A172 (cell line): Measurements from ENCODE around the gene ALDH1A2. TPM values are rescaled to one million over a fixed set of nuclear protein-coding genes. Genes with fewer than 3 reads are reported as not detected.
A peak's percentile ranks its signal among the peaks of the same experiment; 100 is the strongest.
"Not testable (repeated sequence)": the region's sequence is repeated elsewhere in the genome, so short reads cannot be mapped to it uniquely, and the experiment has no call there.

Experiments
- DNase-seq: peaks from one replicate; pipeline ENCODE4 v3.0.0-alpha.2; 2015; ENCODE audit warnings: low spot score
- total RNA-seq: library from RNA; depleted of rRNA; stranded (reverse); fragments of >200 nt; shearing (Covaris generic); gene quantifications from 2 replicates; pipeline ENCODE4 v1.2.3, GENCODE V29; 2014

ALDH1A2 gene
- total RNA-seq, 1 experiment from 2014 or later: not detected

DNA sequence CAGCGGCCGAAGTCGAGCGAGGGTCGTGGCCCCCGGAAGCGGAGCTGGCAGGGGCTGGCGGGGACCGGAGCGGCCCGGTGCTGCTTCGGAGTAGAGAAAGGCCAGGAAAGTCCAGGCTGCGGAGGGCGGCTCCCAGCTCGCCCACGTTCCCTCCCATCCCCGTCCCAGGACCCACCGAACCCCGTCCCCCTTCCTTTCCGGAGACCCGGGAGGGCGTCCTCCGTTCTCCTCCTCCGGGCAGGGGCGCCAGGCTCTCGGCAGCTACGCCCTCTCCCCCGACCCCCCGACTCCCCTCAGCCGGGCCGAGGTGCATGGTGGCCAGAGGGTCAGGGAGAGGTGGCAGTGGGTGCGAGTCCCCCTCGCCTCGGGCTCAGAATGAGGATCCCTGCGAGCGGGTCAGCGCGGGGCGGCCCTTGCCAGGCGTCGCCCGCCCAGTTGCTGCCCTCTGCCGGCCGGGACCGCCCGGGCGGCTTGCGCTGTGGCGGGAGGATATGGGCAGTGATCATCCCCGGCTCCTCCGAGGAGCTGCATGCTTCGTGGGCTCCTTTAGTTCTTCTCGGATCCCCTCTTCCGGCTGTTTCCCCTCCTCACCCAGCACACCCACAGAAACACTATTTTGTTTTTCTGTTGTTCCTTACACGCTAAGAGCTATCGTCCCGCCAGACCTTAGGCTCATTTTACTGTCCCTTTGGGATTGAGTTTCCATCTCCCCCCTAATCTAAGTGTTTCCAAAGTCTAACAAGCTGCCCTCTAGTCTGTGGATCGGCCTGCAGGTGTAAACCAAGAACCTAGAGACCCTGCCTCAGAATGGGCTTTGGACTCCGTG, 744 bp upstream of the ALDH1A2 start:
- DNase-seq: no peak

DNA sequence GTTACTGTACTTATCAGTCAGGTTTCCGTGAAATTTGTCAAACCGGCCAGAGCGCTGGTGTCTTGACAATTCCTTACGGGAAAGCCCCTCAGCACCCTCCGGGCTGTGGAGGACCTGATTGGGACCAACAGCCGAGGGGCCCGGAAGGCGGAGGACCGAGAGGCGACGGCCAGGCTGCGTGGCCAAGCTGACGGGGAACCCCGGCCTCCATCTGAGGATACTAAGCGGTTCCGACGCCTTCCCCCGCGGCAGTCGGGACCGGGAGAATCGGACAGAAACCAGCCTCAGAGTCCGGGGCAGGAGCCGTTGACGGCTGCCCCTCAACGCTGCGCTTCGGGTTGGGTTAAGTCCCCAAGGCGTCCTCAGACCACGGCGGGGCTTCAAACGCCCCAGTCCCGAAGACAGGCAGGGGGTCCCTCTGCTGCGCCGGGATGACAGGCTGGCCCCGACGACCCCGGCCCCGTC, 499 bp downstream of the ALDH1A2 start:
- no peak for DNase-seq

DNA sequence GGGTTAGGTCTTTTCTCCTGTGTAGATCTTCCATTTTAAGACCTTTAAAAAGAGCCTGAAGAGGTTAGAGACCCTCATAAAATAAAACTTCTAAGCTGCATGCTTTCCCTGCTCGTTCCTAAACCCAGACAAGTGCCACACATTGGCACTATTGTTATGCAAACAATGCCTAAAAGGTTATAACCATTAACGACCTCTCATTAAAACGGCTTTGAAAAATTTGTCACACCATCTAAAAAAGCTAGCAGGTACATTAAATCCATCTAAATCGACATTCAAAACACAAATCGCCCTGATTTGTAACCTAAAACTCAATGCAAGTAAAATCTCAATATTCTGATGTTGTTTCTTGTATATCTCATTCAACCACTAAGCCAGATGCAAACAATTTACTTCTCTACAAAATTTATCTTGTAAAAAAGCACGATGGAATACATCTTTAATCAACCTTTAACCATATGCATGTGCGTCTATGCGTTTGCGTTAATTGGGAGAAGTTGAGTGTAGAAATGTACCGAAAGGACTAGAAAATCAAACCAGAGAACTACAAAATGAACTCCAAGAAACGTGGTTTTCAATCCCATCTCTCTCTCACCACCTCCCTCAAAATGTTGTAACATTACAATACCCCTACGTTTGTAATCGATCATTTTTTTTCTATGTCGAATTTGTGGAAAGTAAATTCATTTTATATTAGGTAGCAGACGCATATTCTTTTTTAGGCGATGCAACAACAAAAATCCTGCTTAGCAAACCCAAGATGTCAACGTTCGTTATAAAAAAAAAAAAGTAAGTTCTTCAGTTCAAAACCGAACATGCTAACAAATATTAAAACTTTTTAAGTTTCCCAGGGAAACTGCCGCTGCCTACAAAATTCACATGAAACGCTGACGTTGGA, 1.2 kb downstream of the ALDH1A2 start:
- DNase-seq: no peak

DNA sequence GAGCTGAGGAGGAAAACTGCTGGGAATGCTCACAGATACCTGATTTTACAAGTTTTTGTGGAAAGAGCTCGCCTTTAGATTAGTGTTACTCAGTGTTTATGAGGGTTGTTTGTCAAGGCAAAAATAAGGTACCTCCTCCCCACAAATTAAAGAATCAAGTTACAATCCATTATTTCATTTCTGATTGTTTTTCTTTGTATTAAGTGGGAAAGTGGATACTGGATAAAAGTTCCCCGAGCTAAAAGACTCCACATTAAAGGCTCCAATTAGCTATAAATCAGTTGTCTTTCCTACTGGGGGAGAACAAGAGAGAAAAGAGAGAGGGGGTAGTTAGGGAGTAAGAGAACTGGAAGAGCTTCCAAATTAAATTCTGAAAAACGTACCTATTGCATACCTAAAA, 1.9 kb downstream of the ALDH1A2 start:
- DNase-seq: no peak

DNA sequence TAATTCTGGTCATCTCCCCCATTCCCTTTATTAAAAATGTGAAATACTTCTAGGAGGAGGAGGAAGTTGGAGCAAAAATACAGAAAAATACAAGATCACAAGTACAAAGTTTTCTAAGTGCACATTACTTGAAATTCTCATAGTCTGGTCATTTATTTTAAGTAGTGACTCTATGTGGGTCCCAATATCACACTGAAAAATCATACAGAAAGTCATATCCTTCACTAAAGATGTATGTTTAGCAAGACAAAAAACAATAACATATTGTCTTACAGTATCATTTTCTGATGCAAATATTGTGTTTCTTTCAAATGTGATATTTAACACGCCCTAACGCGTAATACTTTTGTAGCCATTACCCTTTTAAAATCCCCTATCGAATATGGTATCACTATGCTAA, 2.5 kb downstream of the ALDH1A2 start:
- DNase-seq: no peak

DNA sequence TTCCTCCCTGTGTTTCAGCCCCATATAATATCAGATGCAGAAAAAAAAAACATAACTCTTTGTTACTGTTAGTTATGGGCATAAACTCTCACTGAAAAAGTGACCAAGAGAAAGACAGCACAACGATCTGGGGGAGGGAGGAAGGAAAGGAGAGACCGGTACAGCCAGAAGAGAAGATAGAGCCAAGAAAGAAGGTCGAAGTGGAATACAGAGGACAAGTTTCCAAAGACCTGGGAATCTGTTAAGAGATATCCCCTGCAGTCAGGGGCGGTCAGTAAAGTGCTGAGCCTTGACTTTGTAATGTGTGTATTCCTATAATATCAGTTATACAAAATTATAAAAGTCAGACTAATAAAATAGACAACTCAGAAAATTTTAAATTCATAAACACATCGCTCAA, 3.3 kb downstream of the ALDH1A2 start:
- no peak for DNase-seq

DNA sequence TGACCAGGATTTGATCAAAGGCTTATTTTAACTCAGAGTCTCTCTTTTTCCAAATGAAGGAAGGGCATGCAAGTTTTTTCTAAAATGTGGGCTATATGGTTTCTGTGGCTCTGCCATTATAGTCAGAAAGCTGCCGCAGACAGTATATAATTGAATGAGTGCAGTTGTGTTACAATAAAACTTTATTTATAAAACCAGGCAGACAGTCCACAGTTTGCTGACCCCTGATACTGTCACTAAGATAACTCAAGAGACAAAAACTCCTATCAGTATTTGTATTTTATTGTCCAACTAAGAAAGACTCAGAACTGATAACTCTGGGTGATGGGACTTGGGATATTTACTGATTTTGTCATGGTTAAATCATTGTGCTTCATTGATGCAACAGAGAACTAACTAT, 4.9 kb downstream of the ALDH1A2 start:
- no peak for DNase-seq

DNA sequence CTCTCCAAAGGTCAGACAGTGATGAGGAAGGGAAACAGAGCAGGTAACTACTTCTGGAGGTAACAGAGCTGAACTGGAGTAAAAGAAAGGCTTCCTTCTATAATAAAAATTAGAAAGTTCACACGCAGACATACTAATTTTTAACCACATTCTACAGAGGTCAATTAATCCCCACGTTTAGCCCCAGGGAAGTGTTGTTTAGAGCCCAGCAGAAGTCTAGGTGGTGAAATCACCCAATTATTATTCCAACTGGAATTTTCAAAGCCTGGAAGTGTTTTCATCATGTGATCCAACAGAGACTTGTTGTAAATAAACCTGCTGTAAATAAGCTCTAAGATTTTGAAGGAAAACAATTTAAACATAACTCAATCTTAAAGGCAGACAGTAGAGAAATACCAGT, 6.8 kb downstream of the ALDH1A2 start:
- no peak for DNase-seq

DNA sequence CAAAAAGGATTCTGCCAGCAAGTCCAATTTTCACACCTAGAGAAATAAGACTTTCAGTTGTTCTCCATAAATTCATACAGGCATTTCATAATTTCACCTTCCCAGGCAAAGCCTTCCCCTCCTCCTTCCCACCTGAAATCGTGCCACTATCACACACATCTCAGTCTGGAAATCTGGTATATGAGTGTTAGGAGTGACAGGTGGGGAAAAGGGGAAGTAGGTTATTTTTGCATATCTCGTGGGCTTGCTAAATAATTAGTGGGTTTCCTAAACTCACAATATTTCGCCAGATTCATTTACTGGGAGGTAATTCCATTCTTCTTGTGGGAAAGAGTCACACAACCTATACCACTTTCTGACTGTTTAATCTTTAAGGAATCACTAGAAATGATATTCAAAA, 7.4 kb downstream of the ALDH1A2 start:
- no peak for DNase-seq

DNA sequence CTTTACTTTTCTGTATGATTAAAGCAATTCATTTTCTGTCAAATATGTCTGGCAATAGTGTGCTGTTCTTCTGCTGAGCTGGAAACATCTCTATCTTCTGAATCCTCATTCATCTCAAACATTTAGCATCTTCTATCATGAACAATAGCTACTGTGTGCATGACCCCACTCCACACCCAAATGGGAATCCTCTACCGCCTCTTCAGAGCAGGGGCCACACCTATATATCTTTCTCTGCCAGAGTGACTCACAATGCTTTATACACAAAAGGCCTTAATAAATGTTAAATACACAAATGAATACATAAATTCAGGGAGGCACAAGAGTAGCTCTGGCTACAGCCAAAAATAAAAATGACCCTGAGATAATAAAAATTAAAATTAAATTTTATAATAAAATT, 8.0 kb downstream of the ALDH1A2 start:
- peak; percentile 1 for DNase-seq

DNA sequence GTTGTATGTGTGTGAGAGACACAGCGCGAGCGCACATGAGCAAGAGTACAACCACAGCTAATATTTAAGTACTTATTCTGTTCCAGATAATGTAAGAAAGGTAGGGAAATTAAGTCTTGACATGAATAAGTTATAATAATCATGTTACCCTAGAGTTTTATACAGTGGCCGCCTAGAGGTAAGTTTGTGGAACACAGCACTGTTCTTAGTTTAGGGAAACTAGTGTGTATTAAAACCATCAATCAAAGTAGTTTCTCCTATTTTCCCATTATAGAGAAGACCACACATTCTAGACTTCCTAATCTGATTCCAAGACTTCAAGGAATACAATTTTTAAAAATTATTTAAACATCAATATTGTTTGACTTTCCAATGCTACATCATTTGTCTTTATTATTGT, 9.5 kb downstream of the ALDH1A2 start:
- DNase-seq: no peak

DNA sequence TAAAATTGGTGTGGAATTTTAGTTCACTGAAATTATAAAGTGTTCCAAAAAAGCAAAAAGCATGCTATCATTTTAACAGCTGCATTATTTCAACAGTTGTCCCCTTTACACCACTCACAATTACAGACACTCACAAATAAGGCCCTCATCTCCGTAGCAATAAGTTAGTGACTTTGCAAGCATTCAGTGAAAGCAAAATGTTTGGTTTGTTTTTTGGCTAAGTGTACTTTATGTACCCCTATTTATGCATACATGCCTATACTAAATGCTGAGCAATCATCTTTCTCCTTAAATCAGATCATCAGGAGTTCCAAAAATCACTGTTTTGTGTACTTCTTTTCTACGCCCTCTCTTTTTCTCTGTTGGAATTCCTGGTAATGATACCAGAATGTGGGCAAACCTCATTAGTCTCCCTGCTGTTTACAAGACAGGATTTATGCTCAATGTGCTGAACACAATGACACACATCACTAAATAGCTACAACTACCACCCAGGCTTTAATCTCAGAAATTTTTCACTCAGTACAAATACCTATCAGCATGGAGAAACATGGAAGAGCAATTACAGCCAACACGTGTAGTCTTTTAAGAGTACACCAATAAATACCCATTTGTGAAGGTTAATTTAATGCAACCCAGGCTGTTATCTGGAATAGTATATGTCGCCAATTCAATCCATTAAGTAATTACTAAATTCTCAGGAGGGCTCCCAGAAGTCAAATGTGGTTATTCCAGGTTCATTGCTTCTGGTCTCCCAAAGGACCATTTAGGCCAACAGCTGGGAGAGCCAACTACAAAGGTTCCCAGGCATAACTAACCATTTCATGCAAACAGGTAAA, 12.0 kb downstream of the ALDH1A2 start:
- no peak for DNase-seq

DNA sequence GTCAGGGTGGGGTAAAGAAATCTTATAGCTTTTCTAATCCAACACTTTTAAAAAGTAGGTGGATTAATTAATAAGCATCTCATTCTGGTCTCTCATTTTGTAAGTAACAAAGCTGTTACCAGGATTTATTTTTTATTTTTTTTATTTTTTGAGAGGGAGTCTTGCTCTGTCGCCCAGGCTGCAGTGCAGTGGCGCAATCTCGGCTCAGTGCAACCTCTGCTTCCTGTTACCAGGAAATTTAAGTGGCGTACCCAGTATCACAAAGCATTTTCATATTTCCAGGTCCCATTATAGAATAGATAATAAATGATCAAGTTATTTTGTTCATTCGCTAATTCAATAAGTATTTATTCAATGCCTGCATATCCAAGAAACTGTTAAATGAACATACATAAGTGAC, 13.2 kb downstream of the ALDH1A2 start:
- DNase-seq: no peak

DNA sequence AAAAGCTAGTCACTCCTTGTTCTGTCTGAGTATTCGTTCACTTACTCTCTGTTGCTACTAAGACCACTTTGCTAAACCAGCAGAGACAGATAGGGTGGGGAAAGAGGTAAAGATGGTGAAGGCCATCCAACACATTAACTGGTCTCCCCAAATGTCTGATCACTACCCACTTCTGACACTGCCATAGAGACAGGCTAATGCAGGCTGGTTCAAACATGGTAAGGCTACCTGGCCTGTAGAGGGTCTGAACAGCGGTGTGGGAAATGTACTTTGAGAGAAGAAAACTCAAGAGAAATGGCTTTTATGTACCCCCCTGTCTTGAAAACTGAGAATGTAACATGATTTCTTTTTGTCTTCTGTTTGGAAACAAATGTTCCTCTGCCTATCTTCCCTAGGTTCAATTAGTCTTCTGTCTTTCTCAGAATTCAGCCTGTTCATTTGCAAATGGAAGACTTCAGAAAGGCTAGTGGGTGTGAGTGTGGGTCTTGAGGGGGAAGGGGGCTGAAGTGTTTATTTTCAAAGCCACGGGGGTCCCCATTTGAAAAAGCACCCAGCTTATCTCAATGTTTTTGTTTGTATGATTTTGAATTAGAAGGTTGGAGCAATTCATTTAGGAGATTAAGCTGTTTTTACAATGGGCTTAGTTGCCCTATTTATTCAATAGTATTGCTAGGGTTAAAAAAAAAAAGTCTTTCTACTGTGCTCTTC, 15.8 kb downstream of the ALDH1A2 start:
- DNase-seq: no peak

DNA sequence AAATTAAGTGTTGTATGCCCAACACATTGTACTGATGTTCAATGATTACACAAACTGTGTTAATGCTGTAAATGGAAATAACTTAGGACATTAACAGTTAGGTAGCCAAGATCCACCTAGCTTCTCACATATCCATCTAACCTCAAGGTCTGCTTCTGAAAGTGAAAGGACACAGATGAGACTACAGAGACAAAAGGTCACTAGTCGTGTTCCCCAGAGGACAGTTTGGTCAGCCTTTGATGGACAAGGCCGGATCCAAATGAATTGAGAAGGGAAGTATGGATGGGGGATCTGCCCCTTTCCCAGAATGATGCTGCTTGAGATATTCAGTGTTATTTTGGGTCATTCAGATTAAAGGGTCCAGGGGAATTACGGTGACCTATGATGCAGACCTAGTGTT, 17.2 kb downstream of the ALDH1A2 start:
- no peak for DNase-seq

DNA sequence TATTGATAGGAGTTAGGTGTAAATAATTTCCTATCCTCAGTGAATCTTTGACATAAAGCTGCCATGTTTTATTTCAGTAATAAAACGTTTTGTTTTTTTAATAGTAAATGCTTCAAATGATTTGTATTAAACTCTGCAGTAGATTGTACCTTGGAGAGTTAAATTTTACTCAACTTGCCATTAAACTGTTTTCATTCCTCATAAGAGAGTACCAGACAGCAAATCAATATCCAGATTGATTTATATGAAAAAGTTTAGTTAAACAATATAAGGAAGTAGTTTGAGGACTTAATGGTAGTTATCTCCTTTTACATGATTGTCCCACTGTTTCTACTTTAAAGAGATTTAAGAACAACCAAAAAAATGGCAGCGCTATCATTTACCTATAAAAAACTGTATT, 18.4 kb downstream of the ALDH1A2 start:
- DNase-seq: no peak

DNA sequence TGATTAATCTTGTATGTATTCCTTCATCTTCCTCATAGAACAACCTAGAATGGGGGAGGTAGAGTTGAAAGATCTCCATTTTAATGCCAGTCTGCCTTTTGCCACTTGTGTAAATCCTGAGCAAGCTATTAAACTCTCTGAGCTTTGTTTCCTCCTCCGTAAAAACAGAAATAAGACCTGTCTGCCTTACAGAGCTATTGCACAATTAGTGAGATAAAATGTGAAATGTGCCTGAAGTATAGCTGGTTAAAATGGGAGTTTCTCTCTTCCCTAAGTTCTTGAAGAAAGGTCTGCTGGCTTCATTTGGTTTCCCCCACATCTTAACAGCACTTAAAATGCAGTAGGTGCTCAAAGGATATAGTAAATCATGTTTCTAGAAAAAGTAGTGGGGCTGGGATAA, 19.0 kb downstream of the ALDH1A2 start:
- no peak for DNase-seq

DNA sequence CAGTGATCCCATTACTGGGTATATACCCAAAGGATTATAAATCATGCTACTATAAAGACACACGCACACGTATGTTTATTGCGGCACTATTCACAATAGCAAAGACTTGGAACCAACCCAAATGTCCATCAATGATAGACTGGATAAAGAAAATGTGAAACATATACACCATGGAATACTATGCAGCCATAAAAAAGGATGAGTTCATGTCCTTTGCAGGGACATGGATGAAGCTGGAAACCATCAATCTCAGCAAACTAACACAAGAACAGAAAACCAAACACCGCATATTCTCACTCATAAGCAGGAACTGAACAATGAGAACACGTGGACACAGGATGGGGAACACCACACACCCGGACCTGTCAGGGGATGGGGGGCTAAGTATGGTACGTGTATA, 20.1 kb downstream of the ALDH1A2 start:
- DNase-seq: not testable (repeated sequence)

DNA sequence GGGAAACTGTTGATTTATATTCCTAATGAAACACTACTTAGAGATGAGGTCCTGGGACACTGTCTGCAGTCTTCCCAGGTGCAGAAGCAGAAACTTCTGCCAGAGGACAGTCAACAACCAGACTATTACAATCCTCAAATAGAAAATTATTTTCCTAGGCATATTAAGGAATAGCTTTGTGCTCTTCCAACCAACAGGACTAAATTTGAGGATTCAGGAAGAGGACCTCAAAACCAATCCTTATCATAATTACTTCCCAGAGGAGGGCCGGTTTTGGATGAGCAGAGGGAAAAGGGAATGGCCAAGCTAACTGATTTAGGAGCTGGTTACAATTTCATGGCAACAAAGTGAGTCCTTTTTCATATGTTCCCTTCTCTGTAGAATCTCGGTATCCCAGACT, 21.0 kb downstream of the ALDH1A2 start:
- DNase-seq: no peak

DNA sequence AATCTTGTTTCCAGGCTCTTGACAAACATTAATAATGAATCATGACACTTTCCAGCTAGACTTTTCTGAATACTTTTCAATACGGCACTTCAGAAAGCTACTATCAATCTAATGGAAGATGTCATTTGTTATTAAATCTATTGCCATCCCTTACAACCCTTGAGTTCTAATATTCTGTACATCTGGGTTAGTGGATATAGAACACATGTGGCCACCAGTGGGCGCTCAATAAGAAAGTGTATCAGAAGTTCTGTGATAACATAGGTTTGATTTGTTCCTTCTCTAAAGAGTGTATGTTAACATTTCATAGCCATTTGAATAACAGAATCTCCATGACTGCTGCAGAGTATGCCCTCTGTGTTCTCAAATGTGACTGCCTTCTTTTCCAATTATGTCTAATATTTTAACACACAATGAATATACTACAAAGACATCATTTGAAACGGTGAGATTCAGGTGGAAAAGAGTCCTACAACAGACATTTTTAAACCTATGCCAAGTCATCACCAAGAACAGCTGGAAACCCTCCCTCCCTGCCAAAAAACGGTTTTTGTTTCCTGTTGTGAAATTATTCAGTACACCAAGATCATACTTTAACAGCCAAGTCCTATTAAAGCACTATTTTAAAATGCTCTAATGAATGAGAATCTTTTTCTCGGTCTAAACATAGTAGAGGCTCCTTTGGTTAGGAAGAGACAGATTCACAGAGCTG, 22.2 kb downstream of the ALDH1A2 start:
- peak; percentile 20 for DNase-seq

DNA sequence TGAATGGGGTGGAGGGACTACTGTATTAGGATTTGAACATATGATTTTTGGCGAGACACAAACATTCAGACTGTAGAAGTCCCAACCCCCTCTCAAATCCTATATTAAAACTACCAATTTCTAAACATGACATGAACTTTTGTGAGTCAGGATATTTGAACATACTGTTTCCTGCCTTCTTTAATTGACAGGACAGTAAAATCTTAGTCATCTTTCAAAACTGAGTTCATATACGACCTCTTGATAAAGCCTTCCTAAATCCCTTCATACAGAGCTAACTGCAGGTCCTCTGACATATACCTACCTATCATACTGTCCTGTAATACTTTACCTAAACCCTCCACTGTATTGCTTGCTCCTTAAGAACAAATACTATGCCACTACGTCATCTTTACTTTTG, 23.5 kb downstream of the ALDH1A2 start:
- DNase-seq: no peak
